Measurements from ENCODE around the gene PRXL2A.

GRCh38 chr10:80359644-80360043 lies 48.7 kb upstream of the PRXL2A start:
- TF ChIP-seq POLR2A (IDR thresholded peaks at IDR 0.05): no peak
- TF ChIP-seq CTCF (IDR thresholded peaks at IDR 0.05 in 4 of 5, conservative IDR thresholded peaks at IDR 0.05 in 1 of 5): no peak
